ENCODE results near the gene ARHGAP24.
A peak's percentile ranks its signal among the peaks of the same experiment; 100 is the strongest.

The ARHGAP24 gene

GRCh38 chr4:85491527-85491926, 16.6 kb downstream of the ARHGAP24 start:
- DNase-seq (ENCODE audit: low spot score), result no peak
- TF ChIP-seq CTCF (IDR thresholded peaks at IDR 0.05; ENCODE audit: borderline replicate concordance, control extremely low read depth, extremely low read depth, insufficient read depth, missing control alignments), result no peak
- in situ Hi-C loops (cut with MboI; ENCODE audit: low sequenced_read_pairs, unreplicated experiment), result no loop called here

- in situ Hi-C loops (cut with MboI; ENCODE audit: low sequenced_read_pairs, unreplicated experiment), result no loop called here
- no peak for TF ChIP-seq CTCF (IDR thresholded peaks at IDR 0.05; ENCODE audit: borderline replicate concordance, control extremely low read depth, extremely low read depth, insufficient read depth, missing control alignments)
- no peak for DNase-seq (ENCODE audit: low spot score)
Observed at GRCh38 chr4:85492336-85492735, 17.4 kb downstream of the ARHGAP24 start.

- TF ChIP-seq CTCF (IDR thresholded peaks at IDR 0.05; ENCODE audit: borderline replicate concordance, control extremely low read depth, extremely low read depth, insufficient read depth, missing control alignments), result no peak
- DNase-seq (ENCODE audit: low spot score), result no peak
- in situ Hi-C loops (cut with MboI; ENCODE audit: low sequenced_read_pairs, unreplicated experiment), result no loop called here
Observed at GRCh38 chr4:85495621-85496020, 20.7 kb downstream of the ARHGAP24 start.

GRCh38 chr4:85496126-85496849, 21.3 kb downstream of the ARHGAP24 start:
- in situ Hi-C loops (cut with MboI; ENCODE audit: low sequenced_read_pairs, unreplicated experiment), result no loop called here
- DNase-seq (ENCODE audit: low spot score), result no peak
- TF ChIP-seq CTCF (IDR thresholded peaks at IDR 0.05; ENCODE audit: borderline replicate concordance, control extremely low read depth, extremely low read depth, insufficient read depth, missing control alignments), result no peak

GRCh38 chr4:85496933-85497332, 22.0 kb downstream of the ARHGAP24 start:
- no peak for TF ChIP-seq CTCF (IDR thresholded peaks at IDR 0.05; ENCODE audit: borderline replicate concordance, control extremely low read depth, extremely low read depth, insufficient read depth, missing control alignments)
- in situ Hi-C loops (cut with MboI; ENCODE audit: low sequenced_read_pairs, unreplicated experiment), result no loop called here

GRCh38 chr4:85498068-85498733, 23.3 kb downstream of the ARHGAP24 start:
- no peak for TF ChIP-seq CTCF (IDR thresholded peaks at IDR 0.05; ENCODE audit: borderline replicate concordance, control extremely low read depth, extremely low read depth, insufficient read depth, missing control alignments)
- DNase-seq (ENCODE audit: low spot score), result peak; percentile 50
- in situ Hi-C loops (cut with MboI; ENCODE audit: low sequenced_read_pairs, unreplicated experiment), result no loop called here

More at GRCh38 chr4:85496933-85497332, 22.0 kb downstream of the ARHGAP24 start:
- no peak for DNase-seq (ENCODE audit: low spot score)

All from GM13976 (cell line).